IMR-90 (cell line): Measurements from ENCODE around the gene PRKN.

Experiments used
- BHLHE40 ChIP-seq: fragments of 150-350 bp; IDR thresholded peaks from 2 replicates; pipeline ENCODE4 v1.6.1; 2016; ENCODE audit warnings: mild to moderate bottlenecking, low read depth, low read length
- CEBPB ChIP-seq: IDR thresholded peaks from 2 replicates; pipeline ENCODE4 v1.6.1; 2012; ENCODE audit warnings: low read depth, low read length, improper control_type of control experiment
- CTCF ChIP-seq: conservative IDR thresholded peaks from 2 replicates; pipeline ENCODE4 v1.5.1; 2012; ENCODE audit warnings: mild to moderate bottlenecking, low read depth, low read length, improper control_type of control experiment
- FOS ChIP-seq: fragments of 150-350 bp; IDR thresholded peaks from 2 replicates; pipeline ENCODE4 v1.6.1; 2016; ENCODE audit warnings: low read depth, low read length
- MAFK ChIP-seq: IDR thresholded peaks from 2 replicates; pipeline ENCODE4 v1.6.1; 2012; ENCODE audit warnings: low read depth, low read length, improper control_type of control experiment
- MXI1 ChIP-seq: IDR thresholded peaks from 2 replicates; pipeline ENCODE4 v1.6.1; 2012; ENCODE audit warnings: low read depth, mild to moderate bottlenecking, low read length, moderate library complexity, borderline replicate concordance
- POLR2A ChIP-seq: IDR thresholded peaks from 2 replicates; pipeline ENCODE4 v1.6.1; 2012; ENCODE audit warnings: mild to moderate bottlenecking, low read depth, low read length
- RCOR1 ChIP-seq: IDR thresholded peaks from 2 replicates; pipeline ENCODE4 v1.6.1; 2012; ENCODE audit warnings: mild to moderate bottlenecking, low read length, improper control_type of control experiment; ENCODE audit not compliant: insufficient replicate concordance
- RFX5 ChIP-seq: IDR thresholded peaks from 2 replicates; pipeline ENCODE4 v1.8.0; 2012; ENCODE audit warnings: low read depth, mild to moderate bottlenecking, low read length, moderate library complexity

- TF ChIP-seq CTCF (no peak), BHLHE40 (no peak), MXI1 (no peak), FOS (no peak), RCOR1 (no peak), CEBPB (no peak), RFX5 (no peak), POLR2A (no peak), MAFK (no peak)
Measured at GRCh38 chr6:161894436-161894835, 833.1 kb downstream of the PRKN start.
